Smooth muscle cell (in vitro differentiated cells): Measurements from ENCODE around the gene ZNF777. TPM values are rescaled to one million over a fixed set of nuclear protein-coding genes. Genes with fewer than 3 reads are reported as not detected.

Experiments
- DNase-seq: peaks from one replicate; lab custom pipeline; 2025; ENCODE audit not compliant: unreplicated experiment; lab: John Stamatoyannopoulos, UW
- H2AFZ ChIP-seq: fragments of 200-600 bp; sonication (generic); 2 replicates; pipeline ENCODE4 v1.6.0; 2016; ENCODE audit warnings: antibody characterized with exemption, low read depth, mild to moderate bottlenecking
- H3F3A ChIP-seq: fragments of 200-600 bp; sonication (generic); 2 replicates; pipeline ENCODE4 v1.6.0; 2017; ENCODE audit warnings: antibody characterized with exemption, low read depth
- H3K27ac ChIP-seq: fragments of 200-600 bp; sonication (generic); 2 replicates; pipeline ENCODE4 v1.5.1; 2016; ENCODE audit warnings: low read depth, mild to moderate bottlenecking
- H3K27me3 ChIP-seq: fragments of 200-600 bp; sonication (generic); 2 replicates; pipeline ENCODE4 v1.6.1; 2016; ENCODE audit warnings: low read depth, mild to moderate bottlenecking
- H3K36me3 ChIP-seq: fragments of 200-600 bp; sonication (generic); 2 replicates; pipeline ENCODE4 v1.5.1; 2016; ENCODE audit warnings: low read depth
- H3K4me1 ChIP-seq: fragments of 200-600 bp; sonication (generic); 2 replicates; pipeline ENCODE4 v1.5.1; 2016; ENCODE audit warnings: low read depth
- H3K4me2 ChIP-seq: fragments of 200-600 bp; sonication (generic); 2 replicates; pipeline ENCODE4 v1.6.0; 2016; ENCODE audit warnings: mild to moderate bottlenecking
- H3K4me3 ChIP-seq: fragments of 200-600 bp; sonication (generic); 2 replicates; pipeline ENCODE4 v1.5.1; 2016; ENCODE audit warnings: mild to moderate bottlenecking
- H3K79me2 ChIP-seq: fragments of 200-600 bp; sonication (generic); 2 replicates; pipeline ENCODE4 v1.6.0; 2016; ENCODE audit warnings: low read depth, mild to moderate bottlenecking
- H3K9ac ChIP-seq: fragments of 200-600 bp; sonication (generic); 2 replicates; pipeline ENCODE4 v1.6.0; 2016; ENCODE audit warnings: low read depth
- H3K9me3 ChIP-seq: fragments of 200-600 bp; sonication (generic); replicated peaks from 2 replicates; pipeline ENCODE4 v1.5.1; 2016; ENCODE audit warnings: low read depth
- H4K20me1 ChIP-seq: fragments of 200-600 bp; sonication (generic); 2 replicates; pipeline ENCODE4 v1.6.0; 2016; ENCODE audit warnings: low read depth
- WGBS: methylation state at CpG from one replicate; pipeline ENCODE4 v1.1.7; 2016; ENCODE audit warnings: low lambda C conversion rate; 5-methylcytosine and 5-hydroxymethylcytosine counted together
- polyA plus RNA-seq: library from polyadenylated mRNA; unstranded; fragments of >200 nt; fragmentation: Nextera tagmentation; extraction: Ambion mirVana; gene quantifications from 2 replicates; pipeline ENCODE4 v1.2.1, GENCODE V29; 2016
- total RNA-seq: library from RNA; depleted of rRNA; stranded (reverse); fragments of >200 nt; gene quantifications from 2 replicates; pipeline ENCODE4 v1.2.3, GENCODE V29; 2014
- TF ChIP-seq, protein P1 (sequence below): fragments of 200-600 bp; sonication (generic); IDR thresholded peaks from 2 replicates; pipeline ENCODE4 v1.5.1; 2017; ENCODE audit warnings: borderline replicate concordance, mild to moderate bottlenecking, antibody characterized with exemption; ENCODE audit not compliant: insufficient read depth, poor library complexity, severe bottlenecking

ZNF777 gene
- total and polyA plus RNA-seq, 2 experiments from 2014 or later = 7.8 to 14.9 TPM

DNA sequence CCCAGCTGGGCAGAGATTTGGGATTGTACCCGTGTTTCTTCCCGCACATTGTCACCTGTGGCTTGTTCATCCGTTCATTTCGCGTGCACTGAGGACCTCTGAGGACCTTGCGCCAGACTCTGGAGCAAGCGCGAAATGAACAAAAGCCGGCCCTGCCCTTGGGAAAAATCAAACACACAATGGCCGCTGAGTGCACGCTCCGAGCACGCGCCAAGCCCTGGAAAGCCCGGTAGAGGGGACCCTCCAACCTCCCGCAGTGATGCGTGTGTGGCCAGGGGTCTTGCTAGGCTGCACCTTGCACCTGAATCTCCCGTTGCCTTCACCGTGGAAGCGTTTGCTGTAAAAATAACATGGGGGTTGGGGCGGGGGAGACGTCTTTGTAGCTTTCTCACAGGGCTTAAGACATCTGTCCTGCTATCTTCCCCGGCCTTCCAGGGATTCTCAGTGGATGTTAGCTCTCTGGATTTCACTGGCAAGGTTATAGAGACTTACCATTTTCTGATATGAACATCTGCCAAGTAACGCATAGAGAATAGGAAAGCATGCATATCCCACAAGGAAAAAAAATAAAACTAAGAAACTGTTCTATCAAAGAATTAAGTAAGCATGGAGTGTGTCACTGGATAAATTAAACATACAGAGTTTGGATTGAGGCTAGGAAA, 37.3 kb downstream of the ZNF777 start:
- peaks cover 7% of the 10 kb centered on the region for H3F3A ChIP-seq
- peaks cover 5% of the 10 kb centered on the region for H3K4me1 ChIP-seq
- no peak overlapping the region for H3K4me3 ChIP-seq
- no peaks in the 10 kb centered on the region for H3K79me2 ChIP-seq
- no peaks in the 10 kb centered on the region for H3K36me3 ChIP-seq
- H3K27me3 ChIP-seq = no peaks in the 10 kb centered on the region
- H3K27ac ChIP-seq = no peak overlapping the region
- no peaks in the 10 kb centered on the region for H3K9me3 ChIP-seq
- WGBS = 93% methylated on average over 24 of the region's 24 CpGs
- no peak for DNase-seq
- H2AFZ ChIP-seq = no peak overlapping the region
- H3K4me2 ChIP-seq = peak overlapping the region; percentile 96
- TF ChIP-seq, protein P1, sequence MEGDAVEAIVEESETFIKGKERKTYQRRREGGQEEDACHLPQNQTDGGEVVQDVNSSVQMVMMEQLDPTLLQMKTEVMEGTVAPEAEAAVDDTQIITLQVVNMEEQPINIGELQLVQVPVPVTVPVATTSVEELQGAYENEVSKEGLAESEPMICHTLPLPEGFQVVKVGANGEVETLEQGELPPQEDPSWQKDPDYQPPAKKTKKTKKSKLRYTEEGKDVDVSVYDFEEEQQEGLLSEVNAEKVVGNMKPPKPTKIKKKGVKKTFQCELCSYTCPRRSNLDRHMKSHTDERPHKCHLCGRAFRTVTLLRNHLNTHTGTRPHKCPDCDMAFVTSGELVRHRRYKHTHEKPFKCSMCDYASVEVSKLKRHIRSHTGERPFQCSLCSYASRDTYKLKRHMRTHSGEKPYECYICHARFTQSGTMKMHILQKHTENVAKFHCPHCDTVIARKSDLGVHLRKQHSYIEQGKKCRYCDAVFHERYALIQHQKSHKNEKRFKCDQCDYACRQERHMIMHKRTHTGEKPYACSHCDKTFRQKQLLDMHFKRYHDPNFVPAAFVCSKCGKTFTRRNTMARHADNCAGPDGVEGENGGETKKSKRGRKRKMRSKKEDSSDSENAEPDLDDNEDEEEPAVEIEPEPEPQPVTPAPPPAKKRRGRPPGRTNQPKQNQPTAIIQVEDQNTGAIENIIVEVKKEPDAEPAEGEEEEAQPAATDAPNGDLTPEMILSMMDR = no peak
- peaks cover 5% of the 10 kb centered on the region for H4K20me1 ChIP-seq
- no peak overlapping the region for H3K9ac ChIP-seq

DNA sequence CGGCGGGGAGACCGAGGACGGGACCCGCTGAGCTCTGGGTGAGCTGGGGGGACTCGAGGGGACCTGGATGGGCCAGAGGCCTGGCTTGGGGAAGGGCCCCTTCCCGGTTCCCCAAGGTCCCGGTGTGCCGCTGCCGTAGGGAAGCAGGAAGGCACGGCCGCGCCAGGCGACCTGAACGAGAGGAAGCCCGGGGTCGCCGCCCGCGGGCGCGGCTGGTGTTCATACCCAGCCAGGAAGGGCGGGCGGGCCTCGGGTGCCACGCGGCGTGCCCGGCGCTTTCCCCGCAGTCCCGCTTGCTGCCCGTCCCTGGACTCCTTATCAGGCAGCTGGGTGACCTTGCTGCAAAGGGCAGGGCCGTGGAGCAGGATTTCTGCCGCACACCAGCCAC, 38.0 kb downstream of the ZNF777 start:
- Histone ChIP-seq H2AFZ (peak overlapping the region; percentile 94), H3F3A (peaks cover 5% of the 10 kb centered on the region), H3K27ac (no peak overlapping the region), H3K79me2 (no peaks in the 10 kb centered on the region), H3K4me1 (peaks cover 5% of the 10 kb centered on the region), H3K4me3 (peak overlapping the region; percentile 59), H3K27me3 (no peaks in the 10 kb centered on the region), H3K9ac (peak overlapping the region; percentile 17), H3K36me3 (no peaks in the 10 kb centered on the region), H3K4me2 (peak overlapping the region; percentile 96), H4K20me1 (peaks cover 5% of the 10 kb centered on the region), H3K9me3 (no peaks in the 10 kb centered on the region)
- DNase-seq = no peak
- TF ChIP-seq, protein P1 = no peak
- WGBS = 59% methylated on average over 34 of the region's 35 CpGs

DNA sequence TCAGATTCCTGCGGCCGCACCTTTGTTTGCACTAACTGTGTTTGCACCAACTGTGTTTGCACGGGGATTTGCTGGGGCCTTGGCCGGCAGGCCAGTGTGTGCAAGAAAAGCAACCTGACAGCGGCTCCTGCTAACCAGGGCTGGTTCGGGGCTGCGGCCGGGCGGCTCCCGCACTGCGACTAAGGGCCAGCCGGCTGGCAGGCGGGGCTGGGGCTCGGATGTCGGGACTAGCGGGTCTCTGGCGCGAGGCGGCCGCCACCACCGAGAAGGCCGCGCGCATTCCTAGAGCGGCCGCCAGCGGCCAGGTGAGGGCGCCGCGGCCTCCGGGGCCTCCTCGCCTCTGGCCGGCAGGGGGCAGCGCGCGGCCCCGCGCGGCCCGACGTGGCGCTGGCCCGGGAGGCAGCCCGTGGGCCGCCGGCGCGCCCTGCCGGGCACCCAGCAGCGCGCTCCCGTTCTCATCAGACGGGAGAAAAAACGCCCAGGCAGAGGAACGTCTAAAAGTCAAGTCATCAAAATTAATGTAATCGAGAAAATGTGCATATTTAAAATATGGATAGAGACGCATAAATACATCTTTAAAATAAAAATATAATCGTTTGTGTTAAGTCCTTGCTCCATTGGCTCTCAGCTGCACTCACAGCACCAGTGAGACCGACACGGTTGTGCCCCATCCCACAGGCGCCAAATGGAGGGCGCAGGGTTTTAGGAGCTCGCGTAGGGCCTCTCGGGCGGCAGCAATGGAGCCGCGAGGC, 38.5 kb downstream of the ZNF777 start:
- TF ChIP-seq, protein P1 = peak; percentile 48
- Histone ChIP-seq H3K79me2 (no peaks in the 10 kb centered on the region), H3K4me3 (peak overlapping the region; percentile 59), H3K27me3 (no peaks in the 10 kb centered on the region), H4K20me1 (peaks cover 2% of the 10 kb centered on the region), H2AFZ (peak overlapping the region; percentile 99), H3K4me1 (peaks cover 5% of the 10 kb centered on the region), H3K9me3 (no peaks in the 10 kb centered on the region), H3F3A (no peaks in the 10 kb centered on the region), H3K4me2 (peak overlapping the region; percentile 96), H3K9ac (peak overlapping the region; percentile 17), H3K36me3 (no peaks in the 10 kb centered on the region), H3K27ac (no peak overlapping the region)
- WGBS = 9% methylated on average over 68 of the region's 68 CpGs
- DNase-seq = peak; percentile 11

DNA sequence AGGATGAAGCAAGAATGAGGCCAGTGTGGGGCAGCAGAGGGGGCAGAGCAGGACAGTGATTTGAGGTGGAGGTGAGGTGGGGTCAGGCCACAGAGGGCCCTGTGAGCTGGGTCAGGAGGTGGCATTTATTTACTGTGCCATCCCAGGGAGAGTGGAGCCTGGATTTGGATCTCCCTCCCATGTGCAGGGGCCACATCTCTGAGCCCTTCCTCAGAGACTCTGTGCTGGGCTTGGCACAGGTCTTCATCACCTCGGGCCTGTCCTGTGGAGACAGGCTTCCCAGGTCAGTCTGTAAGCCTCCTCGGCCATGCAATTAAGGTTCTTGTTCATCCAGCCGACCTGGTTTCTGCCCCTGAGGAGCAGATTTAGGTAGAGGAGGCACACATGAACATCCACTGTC, 40.9 kb downstream of the ZNF777 start:
- no peak overlapping the region for H3K27ac ChIP-seq
- H3K36me3 ChIP-seq = no peaks in the 10 kb centered on the region
- no peak overlapping the region for H3K4me2 ChIP-seq
- no peak overlapping the region for H3K9ac ChIP-seq
- H4K20me1 ChIP-seq = no peaks in the 10 kb centered on the region
- H3K4me3 ChIP-seq = no peak overlapping the region
- TF ChIP-seq, protein P1 = no peak
- no peak overlapping the region for H2AFZ ChIP-seq
- peaks cover 7% of the 10 kb centered on the region for H3F3A ChIP-seq
- no peaks in the 10 kb centered on the region for H3K9me3 ChIP-seq
- H3K4me1 ChIP-seq = no peaks in the 10 kb centered on the region
- H3K79me2 ChIP-seq = no peaks in the 10 kb centered on the region
- no peak for DNase-seq
- H3K27me3 ChIP-seq = no peaks in the 10 kb centered on the region
- WGBS = 84% methylated on average over 3 of the region's 3 CpGs
